Activated B cell treated with CpG ODN at 0.5 μM for 24 hours (primary cell): ENCODE measurements around the gene ASPDH. TPM values are rescaled to one million over a fixed set of nuclear protein-coding genes. Genes with fewer than 3 reads are reported as not detected.
A peak's percentile ranks its signal among the peaks of the same experiment; 100 is the strongest.

Experiments used
- ATAC-seq: fragments of 200-7000 bp; cut with Tn5 transposase; one replicate; pipeline ENCODE4 v1.10.0; 2021; ENCODE audit warnings: low read depth, mild to moderate bottlenecking, moderate library complexity
- CTCF ChIA-PET: fragments of 350-600 bp; sonication (Branson Sonifier 250); formaldehyde crosslinking; loops from one replicate; lab custom pipeline; 2021; ENCODE audit warnings: antibody characterized with exemption; lab: Charles Lee
- POLR2A ChIA-PET: fragments of 350-600 bp; sonication (Branson Sonifier 250); formaldehyde crosslinking; loops from one replicate; lab custom pipeline; 2021; ENCODE audit warnings: antibody characterized with exemption; lab: Charles Lee
- DNase-seq: peaks from one replicate; pipeline ENCODE4 v3.0.0; 2022
- H3K27ac Mint-ChIP-seq: one replicate; pipeline ENCODE4 v1.8.0; 2020; ENCODE audit warnings: mixed read lengths
- H3K27me3 Mint-ChIP-seq: one replicate; pipeline ENCODE4 v1.8.0; 2021; ENCODE audit warnings: mixed read lengths
- H3K36me3 Mint-ChIP-seq: one replicate; pipeline ENCODE4 v1.8.0; 2021; ENCODE audit warnings: low read depth, mixed read lengths
- H3K4me1 Mint-ChIP-seq: one replicate; pipeline ENCODE4 v1.8.0; 2021; ENCODE audit warnings: mixed read lengths
- H3K4me3 Mint-ChIP-seq: one replicate; pipeline ENCODE4 v1.8.0; 2020; ENCODE audit warnings: mild to moderate bottlenecking, mixed read lengths
- H3K9me3 Mint-ChIP-seq: one replicate; pipeline ENCODE4 v1.8.0; 2020; ENCODE audit warnings: mixed read lengths
- intact Hi-C: fragments of 100-400 bp; cut with micrococcal nuclease; formaldehyde crosslinking; loops from one replicate; pipeline ENCODE4 v1.15.1; 2024
- total RNA-seq: library from RNA; stranded (reverse); gene quantifications from 2 replicates; pipeline ENCODE4 v1.2.3, GENCODE V29; 2022
- TF ChIP-seq, protein P1 (sequence below): fragments of 200-600 bp; IDR thresholded peaks from one replicate; pipeline ENCODE4 v1.8.0; 2022; ENCODE audit warnings: antibody characterized with exemption, mild to moderate bottlenecking

Gene ASPDH
- total RNA-seq, 1 donor from 2014 or later: not detected

- Mint-ChIP-seq H3K4me1 (peaks cover 11% of the 10 kb centered on the region), H3K36me3 (no peaks in the 10 kb centered on the region), H3K27me3 (peaks cover 59% of the 10 kb centered on the region), H3K9me3 (no peaks in the 10 kb centered on the region), H3K27ac (no peak overlapping the region), H3K4me3 (peak overlapping the region; percentile 9)
- ATAC-seq (no peak), DNase-seq (no peak)
- TF ChIP-seq, protein P1, sequence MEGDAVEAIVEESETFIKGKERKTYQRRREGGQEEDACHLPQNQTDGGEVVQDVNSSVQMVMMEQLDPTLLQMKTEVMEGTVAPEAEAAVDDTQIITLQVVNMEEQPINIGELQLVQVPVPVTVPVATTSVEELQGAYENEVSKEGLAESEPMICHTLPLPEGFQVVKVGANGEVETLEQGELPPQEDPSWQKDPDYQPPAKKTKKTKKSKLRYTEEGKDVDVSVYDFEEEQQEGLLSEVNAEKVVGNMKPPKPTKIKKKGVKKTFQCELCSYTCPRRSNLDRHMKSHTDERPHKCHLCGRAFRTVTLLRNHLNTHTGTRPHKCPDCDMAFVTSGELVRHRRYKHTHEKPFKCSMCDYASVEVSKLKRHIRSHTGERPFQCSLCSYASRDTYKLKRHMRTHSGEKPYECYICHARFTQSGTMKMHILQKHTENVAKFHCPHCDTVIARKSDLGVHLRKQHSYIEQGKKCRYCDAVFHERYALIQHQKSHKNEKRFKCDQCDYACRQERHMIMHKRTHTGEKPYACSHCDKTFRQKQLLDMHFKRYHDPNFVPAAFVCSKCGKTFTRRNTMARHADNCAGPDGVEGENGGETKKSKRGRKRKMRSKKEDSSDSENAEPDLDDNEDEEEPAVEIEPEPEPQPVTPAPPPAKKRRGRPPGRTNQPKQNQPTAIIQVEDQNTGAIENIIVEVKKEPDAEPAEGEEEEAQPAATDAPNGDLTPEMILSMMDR: no peak
- POLR2A ChIA-PET: no interaction called here
- CTCF ChIA-PET: no interaction called here
- intact Hi-C loops: no loop called here
Observed at GRCh38 chr19:50555033-50555432, 41.3 kb upstream of the ASPDH start.

GRCh38 chr19:50554212-50554611, 40.5 kb upstream of the ASPDH start:
- no peak overlapping the region for H3K27ac Mint-ChIP-seq

DNA sequence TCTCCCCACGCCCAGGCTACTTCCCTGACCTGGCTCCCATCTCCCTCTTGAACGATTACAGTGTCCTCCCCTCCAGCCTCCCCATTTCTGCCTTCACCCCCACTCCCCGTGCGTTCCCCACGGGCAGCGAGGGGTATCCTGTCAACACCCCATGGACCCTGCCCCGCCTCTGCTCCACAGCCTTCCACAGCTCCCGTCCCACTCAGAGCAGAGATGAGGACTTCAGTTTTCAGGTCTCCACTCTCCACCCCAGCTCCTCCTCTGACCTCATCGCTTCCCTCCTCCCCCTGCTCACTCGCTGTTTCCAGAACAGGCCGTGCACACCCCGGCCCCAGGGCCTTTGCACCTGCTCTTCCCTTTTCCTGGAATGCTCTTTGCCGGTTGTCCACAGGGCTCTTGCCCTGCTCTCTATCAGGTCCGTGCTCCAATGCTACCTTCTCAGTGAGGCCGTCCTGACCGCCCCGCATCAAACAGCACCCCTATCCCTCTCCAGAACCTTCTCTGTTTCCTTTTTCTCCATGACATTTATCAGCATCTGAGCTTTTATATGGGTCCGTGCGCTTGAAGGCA, 39.5 kb upstream of the ASPDH start:
- no peak overlapping the region for H3K27ac Mint-ChIP-seq
- no peak for ATAC-seq
- H3K4me3 Mint-ChIP-seq: no peak overlapping the region
- H3K36me3 Mint-ChIP-seq: no peaks in the 10 kb centered on the region
- H3K9me3 Mint-ChIP-seq: no peaks in the 10 kb centered on the region
- DNase-seq: no peak
- TF ChIP-seq, protein P1: no peak
- CTCF ChIA-PET: no interaction called here
- H3K27me3 Mint-ChIP-seq: peaks cover 61% of the 10 kb centered on the region
- POLR2A ChIA-PET: no interaction called here
- peaks cover 11% of the 10 kb centered on the region for H3K4me1 Mint-ChIP-seq
- intact Hi-C loops: no loop called here

More at GRCh38 chr19:50554212-50554611, 40.5 kb upstream of the ASPDH start:
- Mint-ChIP-seq H3K9me3 (no peaks in the 10 kb centered on the region), H3K4me1 (peaks cover 11% of the 10 kb centered on the region), H3K36me3 (no peaks in the 10 kb centered on the region), H3K27me3 (peaks cover 64% of the 10 kb centered on the region), H3K4me3 (no peak overlapping the region)
- CTCF ChIA-PET: no interaction called here
- POLR2A ChIA-PET: no interaction called here
- intact Hi-C loops: no loop called here
- no peak for ATAC-seq
- no peak for DNase-seq
- TF ChIP-seq, protein P1: no peak

DNA sequence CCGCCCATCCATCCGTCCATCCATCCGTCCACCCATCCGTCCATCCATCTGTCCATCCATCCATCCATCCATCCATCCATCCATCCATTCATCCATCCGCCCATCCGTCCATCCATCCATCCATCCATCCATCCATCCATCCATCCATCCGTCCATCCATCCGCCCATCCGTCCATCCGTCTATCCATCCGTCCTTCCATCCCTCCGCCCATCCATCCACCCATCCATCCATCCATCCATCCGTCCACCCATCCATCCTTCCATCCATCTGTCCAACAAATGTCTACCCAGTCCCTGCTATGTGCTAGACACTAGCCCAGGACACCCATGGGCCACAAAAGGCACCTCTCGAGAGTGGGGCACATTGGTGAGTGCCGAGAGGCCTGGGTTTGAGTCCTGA, 38.8 kb upstream of the ASPDH start:
- no peak overlapping the region for H3K4me3 Mint-ChIP-seq
- TF ChIP-seq, protein P1: no peak
- ChIA-PET POLR2A (no interaction called here), CTCF (no interaction called here)
- H3K9me3 Mint-ChIP-seq: no peaks in the 10 kb centered on the region
- H3K27ac Mint-ChIP-seq: no peak overlapping the region
- H3K36me3 Mint-ChIP-seq: no peaks in the 10 kb centered on the region
- H3K4me1 Mint-ChIP-seq: peaks cover 11% of the 10 kb centered on the region
- H3K27me3 Mint-ChIP-seq: peaks cover 61% of the 10 kb centered on the region
- intact Hi-C loops: no loop called here
- DNase-seq (no peak), ATAC-seq (no peak)

DNA sequence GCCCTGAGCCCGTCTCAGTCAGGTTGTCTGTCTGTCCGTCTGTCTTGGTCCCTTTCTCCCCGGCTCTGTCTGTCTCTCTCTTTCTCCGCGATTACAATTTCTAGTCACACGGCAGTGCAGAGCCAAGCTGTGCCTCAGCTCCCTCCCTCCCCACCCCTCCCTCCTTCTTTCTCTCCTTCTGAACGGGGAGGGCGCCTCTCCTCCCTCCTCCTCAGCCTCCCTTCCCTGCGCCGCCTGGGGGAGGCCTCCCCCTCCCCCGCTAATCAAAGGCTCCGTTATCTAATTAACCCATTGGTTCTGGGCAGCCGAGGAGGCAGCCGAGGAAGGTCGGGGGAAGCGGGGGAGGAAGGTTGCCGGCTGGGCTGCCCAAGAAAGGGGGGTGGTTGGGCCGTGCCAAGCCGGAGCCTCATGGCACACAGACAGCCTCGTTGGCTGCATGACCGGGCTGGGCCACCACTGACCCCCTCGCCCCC, 38.0 kb upstream of the ASPDH start:
- intact Hi-C loops: no loop called here
- DNase-seq (no peak), ATAC-seq (no peak)
- CTCF ChIA-PET: no interaction called here
- POLR2A ChIA-PET: no interaction called here
- H3K9me3 Mint-ChIP-seq: no peaks in the 10 kb centered on the region
- H3K27ac Mint-ChIP-seq: no peak overlapping the region
- TF ChIP-seq, protein P1: no peak
- no peak overlapping the region for H3K4me3 Mint-ChIP-seq
- H3K36me3 Mint-ChIP-seq: no peaks in the 10 kb centered on the region
- peaks cover 61% of the 10 kb centered on the region for H3K27me3 Mint-ChIP-seq
- H3K4me1 Mint-ChIP-seq: peaks cover 11% of the 10 kb centered on the region
